NCI-H1048 (cell line): Measurements from ENCODE around the gene EXOC6.
A peak's percentile ranks its signal among the peaks of the same experiment; 100 is the strongest.
"Not testable (repeated sequence)": the region's sequence is repeated elsewhere in the genome, so short reads cannot be mapped to it uniquely, and the experiment has no call there.

Source experiments
- DNase-seq: peaks from one replicate; lab custom pipeline; 2025; lab: John Stamatoyannopoulos, UW

EXOC6 gene

DNA sequence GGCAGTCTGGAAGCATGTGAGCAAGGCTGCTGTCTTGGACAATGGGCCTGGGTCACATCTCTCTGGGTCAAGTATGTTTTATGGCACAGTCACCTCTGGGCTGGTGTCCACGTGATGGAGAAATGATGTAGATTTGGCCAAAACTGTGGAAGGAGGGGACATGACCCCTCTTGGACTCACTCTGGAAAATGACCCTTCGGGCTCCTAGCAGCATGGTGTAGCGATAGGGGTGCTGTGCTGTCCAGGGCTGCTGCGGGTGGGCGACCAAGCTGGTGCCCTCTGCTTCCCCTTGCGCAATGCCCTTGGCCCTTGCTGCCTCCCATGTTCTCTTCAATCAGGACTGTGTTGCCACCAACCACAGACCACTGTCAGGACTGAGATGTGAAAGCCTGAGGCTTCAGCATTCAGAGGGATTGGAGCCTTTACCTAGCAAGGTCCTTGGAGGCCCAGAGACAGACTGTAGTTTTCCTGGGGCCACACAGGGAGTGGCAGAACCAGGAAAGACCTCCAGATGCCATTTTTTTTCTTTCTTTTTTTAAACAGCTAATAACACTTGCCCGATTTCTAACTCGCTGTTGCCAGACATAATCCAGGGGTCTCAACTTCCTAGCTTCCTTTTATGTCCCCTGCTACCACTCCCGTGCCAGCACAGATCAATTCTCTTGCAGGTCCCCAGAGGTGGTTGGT lies 231.5 kb downstream of the EXOC6 start:
- DNase-seq: no peak

DNA sequence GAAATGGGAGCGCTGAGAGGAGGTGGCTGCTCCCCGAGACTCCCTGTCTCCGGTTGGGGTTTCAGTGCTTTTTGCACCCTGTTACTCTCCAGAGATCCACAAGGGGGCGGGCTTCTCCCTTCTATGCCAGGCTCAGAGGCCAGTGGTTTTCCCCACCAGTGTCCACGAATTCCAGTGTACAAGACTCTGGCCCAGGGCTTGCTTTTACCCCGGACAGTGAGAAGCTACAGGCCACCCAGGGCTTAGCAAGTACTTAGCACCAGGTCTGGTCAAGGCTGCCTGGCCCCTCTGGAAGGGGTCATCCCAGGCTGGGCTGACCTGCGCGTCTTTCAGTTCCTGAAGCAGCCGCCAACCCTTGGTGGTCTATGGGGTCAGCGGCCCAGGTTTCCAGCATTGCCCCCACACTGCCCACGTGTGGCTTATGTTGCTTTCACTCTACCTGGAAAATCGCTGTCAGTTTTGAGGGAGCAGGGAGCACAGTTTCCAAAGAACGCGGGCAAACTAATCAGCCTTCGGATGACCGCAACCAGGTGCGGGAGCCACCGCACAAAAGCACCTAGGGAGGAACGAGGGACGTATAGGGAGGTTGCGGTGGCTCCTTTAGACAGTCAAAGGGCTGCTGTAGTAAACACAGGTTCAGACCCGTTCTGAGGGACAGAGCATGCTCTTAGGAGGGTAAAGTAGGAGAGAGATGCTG lies 232.2 kb downstream of the EXOC6 start:
- DNase-seq: peak; percentile 16

DNA sequence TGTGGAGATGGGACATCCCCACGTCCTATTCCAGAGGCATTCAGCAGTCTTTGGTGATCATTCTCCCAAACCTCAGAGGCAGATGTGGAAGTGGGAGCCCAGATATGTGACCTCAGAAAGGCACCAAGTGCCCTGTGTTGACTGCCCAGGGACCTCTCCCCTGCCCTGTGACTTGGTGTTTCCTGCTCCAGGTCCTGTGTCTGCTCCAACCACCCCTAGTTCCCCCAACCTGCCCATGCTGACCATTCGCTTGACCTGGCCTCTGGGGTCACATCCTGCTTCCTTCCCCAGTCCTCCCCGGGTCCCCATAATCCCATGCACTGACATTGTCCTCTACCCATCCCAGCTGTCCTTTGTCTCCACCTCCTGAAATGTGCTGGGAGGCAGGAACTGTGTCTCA lies 233.0 kb downstream of the EXOC6 start:
- no peak for DNase-seq

DNA sequence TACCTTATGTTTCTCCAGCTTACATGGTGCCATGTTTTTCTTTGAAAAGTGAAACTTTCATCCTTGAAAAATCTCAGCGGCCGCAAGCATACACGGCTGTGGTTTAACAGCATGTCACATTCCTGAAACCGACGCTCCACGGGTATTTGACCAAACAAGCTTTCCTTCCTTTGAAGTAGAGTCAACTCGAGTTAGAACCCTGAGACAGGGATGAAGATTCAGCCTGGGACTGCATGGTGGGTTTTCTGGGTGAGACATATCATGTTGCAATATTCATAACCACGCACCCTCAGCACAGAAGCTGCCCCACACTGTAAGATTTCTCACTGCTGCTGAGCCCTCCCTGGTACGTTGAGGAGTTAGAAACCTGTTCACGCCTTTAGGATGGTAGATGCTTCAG lies 233.5 kb downstream of the EXOC6 start:
- no peak for DNase-seq

- DNase-seq: no peak
These were observed 235.6 kb downstream of the EXOC6 start for GRCh38 chr10:93083743-93084539.

GRCh38 chr10:93085272-93085859 lies 237.0 kb downstream of the EXOC6 start:
- no peak for DNase-seq

- DNase-seq: no peak
These were observed 238.0 kb downstream of the EXOC6 start for GRCh38 chr10:93086289-93086688.

GRCh38 chr10:93087846-93088245 lies 239.5 kb downstream of the EXOC6 start:
- no peak for DNase-seq

DNA sequence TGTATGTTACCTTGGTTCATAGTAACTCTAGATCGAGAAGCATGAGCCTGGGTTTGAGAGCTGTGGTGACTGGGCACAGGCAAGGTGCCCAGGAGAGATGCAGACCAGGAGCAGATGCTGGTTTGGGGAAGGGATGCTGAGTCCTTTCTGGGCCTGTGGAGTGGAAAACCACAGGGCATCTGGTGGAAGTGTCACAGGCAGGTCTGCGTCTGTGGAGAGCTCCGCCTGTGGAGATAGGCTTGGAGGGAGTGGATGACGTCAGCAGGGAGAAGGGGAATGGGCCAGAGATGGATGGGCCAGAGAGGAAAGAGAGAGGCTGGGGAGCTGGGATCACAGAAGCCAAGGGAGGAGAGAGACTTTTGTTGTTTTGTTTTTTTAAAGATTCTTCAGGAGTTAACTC lies 240.1 kb downstream of the EXOC6 start:
- no peak for DNase-seq

DNA sequence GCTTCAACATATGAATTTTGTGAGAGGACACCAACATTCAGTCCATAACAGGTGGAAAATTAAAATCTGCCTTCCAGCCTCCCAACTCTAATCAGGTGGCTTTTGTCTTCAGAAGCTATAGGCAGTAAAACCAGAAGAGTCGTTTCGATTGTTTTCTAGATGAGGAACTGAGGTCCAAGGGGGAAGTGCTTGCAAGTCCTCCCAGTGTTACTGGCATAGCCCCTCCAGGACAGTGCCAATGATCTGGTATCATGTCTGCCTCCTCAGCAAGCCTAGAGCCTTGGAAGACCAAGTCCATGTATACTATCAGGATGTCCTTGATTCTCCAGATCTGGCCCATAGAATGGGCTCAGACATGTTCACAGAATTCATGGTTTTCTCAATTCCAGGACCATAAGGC lies 242.3 kb downstream of the EXOC6 start:
- DNase-seq: no peak

DNA sequence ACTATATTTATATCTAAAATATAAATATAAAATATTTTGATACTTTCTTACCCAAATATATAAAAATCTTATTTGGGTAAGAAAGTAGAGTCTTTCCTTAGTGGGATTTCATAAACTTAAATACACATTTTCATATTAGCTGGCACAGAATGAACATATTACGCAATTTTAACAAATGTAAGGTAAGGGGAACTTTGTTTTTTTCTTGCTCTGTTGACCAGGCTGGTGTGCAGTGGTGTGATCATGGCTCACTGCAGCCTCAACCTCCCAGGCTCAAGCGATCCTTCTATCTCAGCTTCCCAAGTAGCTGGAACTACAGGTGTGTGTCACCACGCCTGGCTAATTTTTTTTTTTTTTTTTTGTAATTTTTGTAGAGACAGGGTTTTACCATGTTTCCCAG lies 243.6 kb downstream of the EXOC6 start:
- no peak for DNase-seq

DNA sequence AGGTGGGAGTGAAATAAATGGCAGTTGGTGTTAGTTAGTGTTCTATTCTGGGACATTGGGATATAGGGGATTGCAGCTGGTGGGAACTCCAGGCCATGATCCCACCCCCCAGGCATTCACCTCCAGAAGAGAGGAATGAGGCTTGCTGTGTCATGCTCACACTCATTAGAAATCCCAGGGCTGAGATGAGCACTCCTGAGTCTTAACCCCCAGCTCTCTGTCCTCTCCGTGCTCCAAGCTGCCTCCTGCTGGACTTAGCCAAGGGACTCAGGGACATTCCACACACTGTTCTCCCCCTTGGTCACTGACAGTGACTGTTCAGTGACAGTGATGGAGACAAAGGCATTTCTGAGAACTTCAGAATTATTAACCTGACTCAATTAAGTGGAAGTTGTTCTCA lies 246.9 kb downstream of the EXOC6 start:
- no peak for DNase-seq

DNA sequence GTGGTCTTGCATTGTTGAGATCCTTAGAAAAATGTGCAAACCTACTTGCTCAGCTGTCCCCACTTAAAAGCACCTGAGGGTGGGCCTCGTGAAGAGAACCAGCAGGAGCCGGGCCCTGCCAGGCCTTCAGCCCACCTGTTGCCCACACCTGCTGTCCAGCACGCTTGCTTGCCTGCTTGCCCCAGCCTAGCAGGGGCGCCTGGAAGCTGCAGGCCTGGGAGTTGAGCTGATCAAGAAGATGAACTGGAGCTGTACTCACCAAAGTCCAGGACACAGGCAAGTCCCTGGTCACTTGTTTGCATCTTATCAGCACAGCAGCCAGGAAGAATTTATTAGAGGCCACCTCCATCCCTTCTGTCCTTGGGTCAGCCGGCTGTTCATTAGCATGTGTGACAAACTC lies 248.6 kb downstream of the EXOC6 start:
- DNase-seq: no peak

GRCh38 chr10:93097386-93097785 lies 249.1 kb downstream of the EXOC6 start:
- DNase-seq: no peak

DNA sequence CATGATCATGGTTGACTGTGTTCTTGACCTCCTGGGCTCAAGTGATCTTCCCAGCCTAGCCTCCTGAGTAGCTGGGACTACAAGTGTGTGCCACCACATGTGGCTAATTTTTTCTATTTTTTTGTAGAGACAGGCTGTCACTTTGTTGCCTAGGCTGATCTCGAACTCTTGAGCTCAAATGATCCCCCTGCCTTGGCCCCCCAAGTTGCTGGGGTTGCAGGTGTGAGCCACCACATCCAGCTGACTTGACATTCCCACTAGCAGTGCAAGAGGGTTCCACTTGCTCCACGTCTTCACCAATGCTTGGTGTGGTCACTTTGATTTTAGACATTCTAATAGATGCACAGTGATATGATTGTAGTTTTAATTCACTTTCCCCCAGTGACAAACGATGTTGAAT lies 250.5 kb downstream of the EXOC6 start:
- DNase-seq: no peak

GRCh38 chr10:93099670-93100069 lies 251.3 kb downstream of the EXOC6 start:
- DNase-seq: no peak

DNA sequence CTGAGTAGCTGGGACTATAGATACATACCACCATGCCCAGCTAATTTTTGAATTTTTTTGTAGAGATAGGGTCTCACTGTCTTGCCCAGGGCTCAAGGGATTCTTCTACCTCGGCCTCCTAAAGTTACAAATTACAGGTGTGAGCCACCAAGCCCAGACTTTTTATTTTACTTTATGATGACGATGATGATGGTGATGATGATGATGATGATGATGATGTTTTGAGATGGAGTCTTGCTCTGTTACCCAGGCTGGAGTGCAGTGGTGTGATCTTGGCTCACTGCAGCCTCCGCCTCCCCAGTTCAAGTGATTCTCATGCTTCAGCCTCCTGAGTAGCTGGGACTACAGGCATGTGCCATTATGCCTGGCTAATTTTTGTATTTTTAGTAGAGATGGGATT lies 252.8 kb downstream of the EXOC6 start:
- DNase-seq: not testable (repeated sequence)

DNA sequence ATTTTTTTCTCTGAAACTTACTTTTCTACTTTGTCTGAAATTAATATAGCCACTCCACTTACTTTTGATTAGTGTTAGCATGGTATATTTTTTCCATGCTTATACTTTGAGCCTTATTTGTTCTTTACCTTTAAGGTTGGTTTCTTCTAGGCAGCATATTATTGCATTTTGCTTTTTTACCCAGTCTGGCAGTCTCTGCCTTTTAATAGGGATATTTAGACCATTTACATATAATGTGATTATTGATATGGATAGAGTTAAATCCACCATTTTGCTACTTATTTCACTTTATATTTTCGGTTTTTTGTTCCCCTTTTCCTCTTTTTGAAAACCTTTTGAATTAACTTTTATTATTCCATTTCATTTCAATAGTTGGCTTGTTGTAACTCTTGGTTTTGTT lies 255.6 kb downstream of the EXOC6 start:
- no peak for DNase-seq

DNA sequence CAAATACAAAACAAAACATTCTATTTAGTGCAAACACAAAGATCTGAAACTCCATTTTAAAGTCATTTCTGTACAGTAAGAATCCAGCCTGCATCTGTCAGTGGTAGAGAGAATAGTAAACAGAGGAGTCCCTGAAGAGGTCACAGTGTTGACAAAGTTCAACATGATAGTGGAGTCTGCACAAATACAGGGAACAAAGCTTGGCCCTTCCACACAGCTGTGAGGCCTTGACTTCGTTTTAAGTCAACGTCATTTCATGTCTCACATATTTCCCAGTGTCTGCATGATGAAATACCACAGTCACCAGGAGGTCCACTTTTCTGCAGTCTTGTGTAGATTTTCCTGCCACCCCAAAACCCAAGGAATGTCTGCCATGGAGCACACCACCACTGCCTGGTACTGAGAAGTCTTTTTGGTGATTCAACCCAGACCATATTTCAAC lies 258.3 kb downstream of the EXOC6 start:
- DNase-seq: no peak
